Muscle of leg (tissue), 11 donors: ENCODE data around the gene ADAM8. TPM values are rescaled to one million over a fixed set of nuclear protein-coding genes. Genes with fewer than 3 reads are reported as not detected.

Source experiments
- DNase-seq: peaks from one replicate; pipeline ENCODE4 v3.0.0; 2013
- H3K27ac ChIP-seq: one replicate; pipeline ENCODE4 v1.5.1; 2013; ENCODE audit warnings: mild to moderate bottlenecking, low read length, control low read depth
- H3K27me3 ChIP-seq: one replicate; pipeline ENCODE4 v1.6.1; 2013; ENCODE audit warnings: low read length; ENCODE audit not compliant: control insufficient read depth, insufficient read depth
- H3K36me3 ChIP-seq: one replicate; pipeline ENCODE4 v1.6.1; 2013; ENCODE audit warnings: low read length; ENCODE audit not compliant: control insufficient read depth, insufficient read depth
- H3K4me1 ChIP-seq: one replicate; pipeline ENCODE4 v1.6.1; 2013; ENCODE audit warnings: low read length; ENCODE audit not compliant: control insufficient read depth, insufficient read depth
- H3K4me3 ChIP-seq: one replicate; pipeline ENCODE4 v1.5.1; 2013; ENCODE audit warnings: low read length, control low read depth
- H3K9me3 ChIP-seq: replicated peaks from 2 replicates; pipeline ENCODE4 v1.6.1; 2013; ENCODE audit warnings: low read depth, low read length; ENCODE audit not compliant: control insufficient read depth
- WGBS: methylation state at CpG from one replicate; pipeline ENCODE4 v1.1.5; 2013; ENCODE audit warnings: missing lambda C conversion rate; ENCODE audit not compliant: insufficient coverage; 5-methylcytosine and 5-hydroxymethylcytosine counted together
- polyA plus RNA-seq, 8 donors: library from polyadenylated mRNA; unstranded; fragments of 120-200 nt; gene quantifications; one replicate each; pipeline versions ENCODE4 v1.2.1 to v1.2.3, GENCODE V29; 2013; ENCODE audit warnings: inconsistent platforms in 1 of 8, low replicate concordance in 1 of 8; ENCODE audit not compliant: insufficient read length in 8 of 8, insufficient read depth in 1 of 8
- total RNA-seq: library from RNA; stranded (reverse); fragments of 120-200 nt; gene quantifications from one replicate; pipeline ENCODE4 v1.2.4, GENCODE V29; 2013

The ADAM8 gene
- total and polyA plus RNA-seq, 9 donors, result 1.4 to 3.0 (median 1.9) TPM

- H3K36me3 ChIP-seq, result peaks cover 17% of the 10 kb centered on the region
- DNase-seq, result no peak
- H3K9me3 ChIP-seq, result no peaks in the 10 kb centered on the region
- H3K27ac ChIP-seq, result no peak overlapping the region
- peaks cover 6% of the 10 kb centered on the region for H3K4me1 ChIP-seq
- WGBS, result 44% methylated on average over 8 of the region's 12 CpGs
- H3K4me3 ChIP-seq, result no peak overlapping the region
- peaks cover 39% of the 10 kb centered on the region for H3K27me3 ChIP-seq
Observed at GRCh38 chr10:133275684-133276092, 980 bp downstream of the ADAM8 start.

GRCh38 chr10:133274751-133275683, 1.7 kb downstream of the ADAM8 start:
- H3K4me1 ChIP-seq, result peaks cover 6% of the 10 kb centered on the region
- 37% methylated on average over 23 of the region's 26 CpGs for WGBS
- H3K9me3 ChIP-seq, result no peaks in the 10 kb centered on the region
- no peak for DNase-seq
- H3K27ac ChIP-seq, result no peak overlapping the region
- peaks cover 12% of the 10 kb centered on the region for H3K36me3 ChIP-seq
- peaks cover 39% of the 10 kb centered on the region for H3K27me3 ChIP-seq
- no peak overlapping the region for H3K4me3 ChIP-seq

- Histone ChIP-seq H3K27me3 (peaks cover 39% of the 10 kb centered on the region), H3K4me1 (peaks cover 6% of the 10 kb centered on the region), H3K36me3 (peaks cover under 1% of the 10 kb centered on the region), H3K4me3 (no peak overlapping the region), H3K27ac (no peak overlapping the region), H3K9me3 (no peaks in the 10 kb centered on the region)
- 84% methylated on average over 25 of the region's 28 CpGs for WGBS
- no peak for DNase-seq
Observed at GRCh38 chr10:133273534-133274143, 3.0 kb downstream of the ADAM8 start.

GRCh38 chr10:133272964-133273420, 3.7 kb downstream of the ADAM8 start:
- Histone ChIP-seq H3K36me3 (no peaks in the 10 kb centered on the region), H3K4me3 (no peak overlapping the region), H3K9me3 (no peaks in the 10 kb centered on the region), H3K27ac (no peak overlapping the region), H3K4me1 (peaks cover 6% of the 10 kb centered on the region), H3K27me3 (peaks cover 33% of the 10 kb centered on the region)
- DNase-seq, result no peak
- 81% methylated on average over 25 of the region's 25 CpGs for WGBS

GRCh38 chr10:133272301-133272963, 4.2 kb downstream of the ADAM8 start:
- 78% methylated on average over 22 of the region's 29 CpGs for WGBS

GRCh38 chr10:133271521-133272300, 5.0 kb downstream of the ADAM8 start:
- Histone ChIP-seq H3K9me3 (no peaks in the 10 kb centered on the region), H3K27ac (no peak overlapping the region), H3K4me1 (no peaks in the 10 kb centered on the region), H3K36me3 (no peaks in the 10 kb centered on the region), H3K27me3 (peaks cover 23% of the 10 kb centered on the region), H3K4me3 (no peak overlapping the region)
- DNase-seq, result no peak
- 65% methylated on average over 33 of the region's 35 CpGs for WGBS

More at GRCh38 chr10:133272301-133272963, 4.2 kb downstream of the ADAM8 start:
- Histone ChIP-seq H3K4me3 (no peak overlapping the region), H3K4me1 (peaks cover 3% of the 10 kb centered on the region), H3K27ac (no peak overlapping the region), H3K9me3 (no peaks in the 10 kb centered on the region), H3K36me3 (no peaks in the 10 kb centered on the region), H3K27me3 (peaks cover 30% of the 10 kb centered on the region)
- no peak for DNase-seq

- no peak overlapping the region for H3K27ac ChIP-seq
- WGBS, result 83% methylated on average over 19 of the region's 19 CpGs
- DNase-seq, result no peak
- no peaks in the 10 kb centered on the region for H3K4me1 ChIP-seq
- no peak overlapping the region for H3K4me3 ChIP-seq
- no peaks in the 10 kb centered on the region for H3K36me3 ChIP-seq
- H3K27me3 ChIP-seq, result peaks cover 18% of the 10 kb centered on the region
- no peaks in the 10 kb centered on the region for H3K9me3 ChIP-seq
Observed at GRCh38 chr10:133270773-133271297, 5.8 kb downstream of the ADAM8 start.

- DNase-seq, result no peak
- Histone ChIP-seq H3K27ac (no peak overlapping the region), H3K9me3 (no peaks in the 10 kb centered on the region), H3K4me3 (no peak overlapping the region), H3K4me1 (no peaks in the 10 kb centered on the region), H3K36me3 (no peaks in the 10 kb centered on the region), H3K27me3 (peaks cover 12% of the 10 kb centered on the region)
- 80% methylated on average over 20 of the region's 20 CpGs for WGBS
Observed at GRCh38 chr10:133270204-133270603, 6.5 kb downstream of the ADAM8 start.

- no peaks in the 10 kb centered on the region for H3K9me3 ChIP-seq
- 74% methylated on average over 26 of the region's 26 CpGs for WGBS
- no peaks in the 10 kb centered on the region for H3K36me3 ChIP-seq
- DNase-seq, result no peak
- H3K4me1 ChIP-seq, result no peaks in the 10 kb centered on the region
- H3K27ac ChIP-seq, result no peak overlapping the region
- H3K4me3 ChIP-seq, result no peak overlapping the region
- peaks cover 3% of the 10 kb centered on the region for H3K27me3 ChIP-seq
Observed at GRCh38 chr10:133269367-133269766, 7.3 kb downstream of the ADAM8 start.
